ENCODE data around the gene ALDH1L1.

GRCh38 chr3:126110431-126111125 lies 69.8 kb downstream of the ALDH1L1 start:
- TF ChIP-seq CTCF (IDR thresholded peaks at IDR 0.05) (no peak), POLR2AphosphoS5 (IDR thresholded peaks at IDR 0.05; ENCODE audit: low read depth, low read length) (no peak), REST (IDR thresholded peaks at IDR 0.05; ENCODE audit: insufficient read depth in 1 of 2, low read depth in 2 of 2, low read length in 1 of 2) (no peak)
